Fibroblast of lung (primary cell): ENCODE measurements around the gene OGFR. TPM values are rescaled to one million over a fixed set of nuclear protein-coding genes. Genes with fewer than 3 reads are reported as not detected.

Experiments used
- DNase-seq, 2 donors: peaks; one replicate each; pipeline versions ENCODE4 v3.0.0 to v3.0.0-alpha.2; 2010; ENCODE audit warnings: low read depth in 2 of 2
- H2AFZ ChIP-seq: 2 replicates; pipeline ENCODE4 v1.5.1; 2012; ENCODE audit warnings: low read length, control low read depth, inconsistent platforms
- H3K27ac ChIP-seq: 2 replicates; pipeline ENCODE4 v1.5.1; 2011; ENCODE audit warnings: low read length, control low read depth; ENCODE audit not compliant: insufficient read depth
- H3K27me3 ChIP-seq: 2 replicates; pipeline ENCODE4 v1.5.1; 2011; ENCODE audit warnings: mild to moderate bottlenecking, low read length; ENCODE audit not compliant: control insufficient read depth, insufficient read depth
- H3K36me3 ChIP-seq: 2 replicates; pipeline ENCODE4 v1.5.1; 2011; ENCODE audit warnings: low read length; ENCODE audit not compliant: control insufficient read depth, insufficient read depth
- H3K4me1 ChIP-seq: 2 replicates; pipeline ENCODE4 v1.5.1; 2011; ENCODE audit warnings: low read length; ENCODE audit not compliant: control insufficient read depth, insufficient read depth; ENCODE audit errors: extremely low read depth
- H3K4me2 ChIP-seq: 2 replicates; pipeline ENCODE4 v1.5.1; 2011; ENCODE audit warnings: low read length, control low read depth; ENCODE audit not compliant: insufficient read depth; ENCODE audit errors: extremely low read depth
- H3K4me3 ChIP-seq, 4 experiments: fragments of 200-600 bp in 1 of 4; sonication (generic) in 1 of 4; replicated peaks in 1 of 4; 2 replicates each; pipeline ENCODE4 v1.5.1; 2011 to 2016; ENCODE audit warnings: low read length in 4 of 4, low read depth in 3 of 4, mild to moderate bottlenecking in 3 of 4, control low read depth in 2 of 4, inconsistent platforms in 1 of 4, mixed read lengths in 1 of 4; ENCODE audit not compliant: insufficient read depth in 1 of 4; ENCODE audit errors: control extremely low read depth in 1 of 4
- H3K79me2 ChIP-seq: 2 replicates; pipeline ENCODE4 v1.5.1; 2012; ENCODE audit warnings: mild to moderate bottlenecking, low read length, inconsistent platforms; ENCODE audit not compliant: control insufficient read depth, insufficient read depth
- H3K9ac ChIP-seq: 2 replicates; pipeline ENCODE4 v1.5.1; 2011; ENCODE audit warnings: mild to moderate bottlenecking, low read length, control low read depth; ENCODE audit not compliant: insufficient read depth
- H3K9me3 ChIP-seq: 2 replicates; pipeline ENCODE4 v1.5.1; 2012; ENCODE audit warnings: low read depth, low read length; ENCODE audit not compliant: control insufficient read depth, insufficient read depth
- H4K20me1 ChIP-seq: 2 replicates; pipeline ENCODE4 v1.5.1; 2011; ENCODE audit warnings: low read length; ENCODE audit not compliant: control insufficient read depth, insufficient read depth; ENCODE audit errors: extremely low read depth
- EZH2 ChIP-seq: IDR thresholded peaks from 2 replicates; pipeline ENCODE4 v1.5.1; 2012; ENCODE audit warnings: low read length, control low read depth, mild to moderate bottlenecking; ENCODE audit errors: missing control alignments
- polyA plus RNA-seq, 2 donors: library from polyadenylated mRNA; depleted of rRNA in 1 of 2; stranded (reverse) in 1 of 2; unstranded in 1 of 2; fragments of >200 nt; gene quantifications; 2 replicates each; pipeline ENCODE4 v1.2.1, GENCODE V29; 2011 to 2012; ENCODE audit warnings: missing spikeins in 1 of 2
- total RNA-seq: library from RNA; depleted of rRNA; stranded (reverse); fragments of >200 nt; gene quantifications from 2 replicates; pipeline ENCODE4 v1.2.1, GENCODE V29; 2014
- TF ChIP-seq, protein P1 (sequence below), 2 donors: IDR thresholded peaks in 1 of 2; conservative IDR thresholded peaks in 1 of 2; 1 replicate in 1 of 2; 2 replicates in 1 of 2; pipeline ENCODE4 v1.5.1; 2011 to 2012; ENCODE audit warnings: low read length in 2 of 2, control low read depth in 1 of 2, inconsistent platforms in 1 of 2, low read depth in 1 of 2, mild to moderate bottlenecking in 1 of 2

The OGFR gene
- total and polyA plus RNA-seq, 2 donors (not counting 1 experiment from before 2014, with no cell fraction given): 19.7 to 34.0 TPM

DNA sequence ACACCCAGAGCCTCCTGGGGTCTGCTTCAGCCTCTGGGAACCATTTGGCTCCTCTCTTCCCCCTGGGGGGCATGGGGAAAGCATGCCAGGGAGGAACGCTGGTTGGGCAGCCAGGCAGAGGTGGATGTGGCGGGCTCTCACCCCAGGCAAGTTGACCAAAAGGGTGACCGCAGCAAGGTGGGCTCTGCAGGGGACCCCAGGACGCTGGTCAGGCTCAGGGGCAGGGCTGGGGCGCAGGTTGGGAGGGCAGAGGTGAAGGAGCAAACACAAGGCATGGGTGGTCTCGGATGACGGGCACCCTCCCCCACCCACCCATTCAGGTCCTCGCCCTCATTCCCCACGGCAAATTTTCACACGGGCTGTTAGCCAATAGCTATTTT lies 38.6 kb upstream of the OGFR start:
- no peaks in the 10 kb centered on the region for H3K79me2 ChIP-seq
- TF ChIP-seq, protein P1, sequence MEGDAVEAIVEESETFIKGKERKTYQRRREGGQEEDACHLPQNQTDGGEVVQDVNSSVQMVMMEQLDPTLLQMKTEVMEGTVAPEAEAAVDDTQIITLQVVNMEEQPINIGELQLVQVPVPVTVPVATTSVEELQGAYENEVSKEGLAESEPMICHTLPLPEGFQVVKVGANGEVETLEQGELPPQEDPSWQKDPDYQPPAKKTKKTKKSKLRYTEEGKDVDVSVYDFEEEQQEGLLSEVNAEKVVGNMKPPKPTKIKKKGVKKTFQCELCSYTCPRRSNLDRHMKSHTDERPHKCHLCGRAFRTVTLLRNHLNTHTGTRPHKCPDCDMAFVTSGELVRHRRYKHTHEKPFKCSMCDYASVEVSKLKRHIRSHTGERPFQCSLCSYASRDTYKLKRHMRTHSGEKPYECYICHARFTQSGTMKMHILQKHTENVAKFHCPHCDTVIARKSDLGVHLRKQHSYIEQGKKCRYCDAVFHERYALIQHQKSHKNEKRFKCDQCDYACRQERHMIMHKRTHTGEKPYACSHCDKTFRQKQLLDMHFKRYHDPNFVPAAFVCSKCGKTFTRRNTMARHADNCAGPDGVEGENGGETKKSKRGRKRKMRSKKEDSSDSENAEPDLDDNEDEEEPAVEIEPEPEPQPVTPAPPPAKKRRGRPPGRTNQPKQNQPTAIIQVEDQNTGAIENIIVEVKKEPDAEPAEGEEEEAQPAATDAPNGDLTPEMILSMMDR (conservative IDR thresholded peaks at IDR 0.05 in 1 of 2, IDR thresholded peaks at IDR 0.05 in 1 of 2; ENCODE audit: low read depth in 1 of 2, low read length in 2 of 2): no peak
- TF ChIP-seq EZH2: no peak

DNA sequence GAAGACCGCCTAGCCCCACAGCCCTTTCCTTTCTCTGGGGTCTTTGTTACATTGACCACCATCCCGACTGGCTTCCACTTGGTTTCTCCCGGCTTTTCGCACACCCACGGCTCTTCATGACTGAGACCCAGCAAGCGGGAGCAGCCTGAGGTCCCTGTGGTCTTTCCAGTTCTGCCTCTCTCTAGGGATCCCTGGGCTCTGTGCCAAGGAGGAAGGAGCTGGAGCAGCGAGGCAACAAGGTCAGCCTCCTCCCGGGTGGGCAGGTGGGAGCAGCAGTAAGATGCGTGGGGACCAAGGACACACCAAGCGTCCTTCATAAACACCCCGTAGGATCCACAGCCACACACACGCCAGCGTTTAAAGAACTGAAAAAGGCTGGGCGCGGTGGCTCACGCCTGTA lies 37.9 kb upstream of the OGFR start:
- Histone ChIP-seq H3K4me1 (no peaks in the 10 kb centered on the region), H4K20me1 (no peaks in the 10 kb centered on the region), H3K27me3 (peaks cover 9% of the 10 kb centered on the region), H3K9ac (no peak overlapping the region), H3K9me3 (no peaks in the 10 kb centered on the region), H2AFZ (no peak overlapping the region), H3K4me3 (no peak overlapping the region), H3K36me3 (no peaks in the 10 kb centered on the region), H3K27ac (no peak overlapping the region), H3K4me2 (no peak overlapping the region), H3K79me2 (no peaks in the 10 kb centered on the region)
- TF ChIP-seq, protein P1 (conservative IDR thresholded peaks at IDR 0.05 in 1 of 2, IDR thresholded peaks at IDR 0.05 in 1 of 2; ENCODE audit: low read depth in 1 of 2, low read length in 2 of 2): no peak
- TF ChIP-seq EZH2: no peak
- DNase-seq: no peak

More for the DNA sequence above, 38.6 kb upstream of the OGFR start:
- DNase-seq: no peak
- Histone ChIP-seq H3K36me3 (no peaks in the 10 kb centered on the region), H3K9ac (no peak overlapping the region), H4K20me1 (no peaks in the 10 kb centered on the region), H3K4me1 (no peaks in the 10 kb centered on the region), H3K27me3 (peaks cover 9% of the 10 kb centered on the region), H3K27ac (no peak overlapping the region), H3K4me3 (no peak overlapping the region), H3K4me2 (no peak overlapping the region), H3K9me3 (no peaks in the 10 kb centered on the region), H2AFZ (no peak overlapping the region)

DNA sequence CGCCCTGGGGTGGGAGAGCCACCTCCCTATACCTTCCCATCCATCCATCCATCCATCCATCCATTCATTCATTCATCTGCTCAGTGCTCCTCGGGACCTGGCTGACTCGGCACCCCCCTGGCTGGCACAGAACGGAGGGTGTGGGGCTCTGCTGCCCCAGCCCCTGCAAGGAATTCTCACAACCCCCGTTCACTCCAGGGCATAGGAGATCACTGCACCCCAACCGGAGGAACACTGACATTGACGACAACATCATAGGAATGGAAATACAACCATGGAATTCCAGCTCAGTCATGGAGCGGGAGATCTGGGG lies 36.4 kb upstream of the OGFR start:
- H2AFZ ChIP-seq: no peak overlapping the region
- DNase-seq: no peak
- H3K4me2 ChIP-seq: no peak overlapping the region
- H3K4me1 ChIP-seq: no peaks in the 10 kb centered on the region
- no peak overlapping the region for H3K9ac ChIP-seq
- no peak overlapping the region for H3K4me3 ChIP-seq
- no peaks in the 10 kb centered on the region for H3K36me3 ChIP-seq
- H3K9me3 ChIP-seq: no peaks in the 10 kb centered on the region
- H3K79me2 ChIP-seq: no peaks in the 10 kb centered on the region
- no peak for TF ChIP-seq EZH2
- TF ChIP-seq, protein P1 (conservative IDR thresholded peaks at IDR 0.05 in 1 of 2, IDR thresholded peaks at IDR 0.05 in 1 of 2; ENCODE audit: low read depth in 1 of 2, low read length in 2 of 2): no peak
- peaks cover 9% of the 10 kb centered on the region for H3K27me3 ChIP-seq
- H4K20me1 ChIP-seq: no peaks in the 10 kb centered on the region
- no peak overlapping the region for H3K27ac ChIP-seq
